ENCODE results near the gene TMEM44. TPM values are rescaled to one million over a fixed set of nuclear protein-coding genes. Genes with fewer than 3 reads are reported as not detected.

The TMEM44 gene
- total RNA-seq, 4 donors from 2014 or later: 3.0 to 5.4 (median 3.1) TPM

DNA sequence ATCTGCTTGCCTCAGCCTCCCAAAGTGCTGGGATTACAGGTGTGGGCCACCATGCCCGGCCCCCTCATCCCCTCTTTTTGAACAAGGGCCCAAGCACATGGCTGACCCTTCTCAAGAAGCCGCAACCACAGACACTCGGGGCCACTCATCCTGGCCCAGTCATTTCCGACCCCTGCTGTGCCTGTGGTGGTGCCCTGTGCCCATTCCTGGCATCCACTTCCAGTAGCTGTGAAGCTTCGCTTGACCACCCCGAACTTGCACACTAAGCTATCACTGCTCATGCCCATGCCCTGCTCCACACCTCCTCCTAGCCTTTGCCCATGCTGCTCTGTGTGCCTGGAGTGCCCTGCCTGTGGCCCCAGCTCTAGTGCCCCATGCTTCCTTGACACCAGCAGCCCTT is 8.3 kb downstream of the TMEM44 start:
- DNase-seq (no peak), ATAC-seq (no peak)
- Histone ChIP-seq H3K9me3 (no peaks in the 10 kb centered on the region), H3K27me3 (no peaks in the 10 kb centered on the region), H3K4me3 (no peak overlapping the region), H3K36me3 (no peaks in the 10 kb centered on the region), H3K27ac (no peak overlapping the region), H3K4me1 (no peaks in the 10 kb centered on the region)
- intact Hi-C loops (cut with DNase I; ENCODE audit: low total_unique reads): no loop called here
- TF ChIP-seq, protein P1, sequence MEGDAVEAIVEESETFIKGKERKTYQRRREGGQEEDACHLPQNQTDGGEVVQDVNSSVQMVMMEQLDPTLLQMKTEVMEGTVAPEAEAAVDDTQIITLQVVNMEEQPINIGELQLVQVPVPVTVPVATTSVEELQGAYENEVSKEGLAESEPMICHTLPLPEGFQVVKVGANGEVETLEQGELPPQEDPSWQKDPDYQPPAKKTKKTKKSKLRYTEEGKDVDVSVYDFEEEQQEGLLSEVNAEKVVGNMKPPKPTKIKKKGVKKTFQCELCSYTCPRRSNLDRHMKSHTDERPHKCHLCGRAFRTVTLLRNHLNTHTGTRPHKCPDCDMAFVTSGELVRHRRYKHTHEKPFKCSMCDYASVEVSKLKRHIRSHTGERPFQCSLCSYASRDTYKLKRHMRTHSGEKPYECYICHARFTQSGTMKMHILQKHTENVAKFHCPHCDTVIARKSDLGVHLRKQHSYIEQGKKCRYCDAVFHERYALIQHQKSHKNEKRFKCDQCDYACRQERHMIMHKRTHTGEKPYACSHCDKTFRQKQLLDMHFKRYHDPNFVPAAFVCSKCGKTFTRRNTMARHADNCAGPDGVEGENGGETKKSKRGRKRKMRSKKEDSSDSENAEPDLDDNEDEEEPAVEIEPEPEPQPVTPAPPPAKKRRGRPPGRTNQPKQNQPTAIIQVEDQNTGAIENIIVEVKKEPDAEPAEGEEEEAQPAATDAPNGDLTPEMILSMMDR (IDR thresholded peaks at IDR 0.05 in 4 of 5, conservative IDR thresholded peaks at IDR 0.05 in 1 of 5): no peak
- TF ChIP-seq POLR2A (IDR thresholded peaks at IDR 0.05): no peak
- in situ Hi-C loops (cut with MboI; ENCODE audit: low sequenced_read_pairs in 4 of 4): no loop called here

GRCh38 chr3:194623449-194624290 is 9.5 kb downstream of the TMEM44 start:
- no peaks in the 10 kb centered on the region for H3K36me3 ChIP-seq
- H3K27me3 ChIP-seq: no peaks in the 10 kb centered on the region
- DNase-seq (no peak), ATAC-seq (no peak)
- no peak overlapping the region for H3K27ac ChIP-seq
- intact Hi-C loops (cut with DNase I; ENCODE audit: low total_unique reads): no loop called here
- H3K9me3 ChIP-seq: no peaks in the 10 kb centered on the region
- H3K4me1 ChIP-seq: no peaks in the 10 kb centered on the region
- no peak for TF ChIP-seq POLR2A (IDR thresholded peaks at IDR 0.05)
- TF ChIP-seq, protein P1 (IDR thresholded peaks at IDR 0.05 in 4 of 5, conservative IDR thresholded peaks at IDR 0.05 in 1 of 5): no peak
- H3K4me3 ChIP-seq: no peak overlapping the region
- in situ Hi-C loops (cut with MboI; ENCODE audit: low sequenced_read_pairs in 4 of 4): no loop called here

DNA sequence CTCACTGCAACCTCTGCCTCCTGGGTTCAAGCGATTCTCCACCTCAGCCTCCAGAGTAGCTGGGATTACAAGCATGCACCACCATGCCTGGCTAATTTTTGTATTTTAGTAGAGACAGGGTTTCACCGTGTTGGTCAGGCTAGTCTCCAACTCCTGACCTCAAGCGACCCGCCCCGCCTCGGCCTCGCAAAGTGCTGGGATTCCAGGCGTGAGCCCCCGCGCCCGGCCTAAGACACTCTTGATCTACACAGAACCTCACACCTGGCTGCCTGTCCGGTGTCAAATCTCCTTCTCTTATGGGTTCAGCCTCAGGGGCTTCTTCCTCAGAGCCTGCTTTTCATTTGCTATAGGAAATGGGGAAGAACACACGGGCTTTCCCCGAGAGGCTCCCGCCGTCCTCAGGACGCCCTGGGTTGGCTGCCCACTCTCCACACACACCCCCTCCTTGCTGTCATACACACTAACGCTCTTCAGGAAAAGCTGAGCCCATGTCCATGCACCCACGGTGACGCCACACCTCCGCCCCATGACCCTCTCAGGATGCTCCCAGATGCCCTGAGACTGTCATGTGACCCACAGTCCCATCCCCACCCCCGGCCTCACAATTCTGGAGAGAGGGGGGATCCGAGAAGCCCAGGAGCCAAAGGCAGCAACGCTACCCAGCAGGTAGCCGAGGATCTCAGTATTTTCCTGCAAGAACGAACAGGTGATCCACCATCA is 10.4 kb downstream of the TMEM44 start:
- no peak overlapping the region for H3K4me3 ChIP-seq
- intact Hi-C loops (cut with DNase I; ENCODE audit: low total_unique reads): no loop called here
- in situ Hi-C loops (cut with MboI; ENCODE audit: low sequenced_read_pairs in 4 of 4): no loop called here
- H3K36me3 ChIP-seq: no peaks in the 10 kb centered on the region
- ATAC-seq (no peak), DNase-seq (no peak)
- H3K9me3 ChIP-seq: no peaks in the 10 kb centered on the region
- no peak overlapping the region for H3K27ac ChIP-seq
- TF ChIP-seq, protein P1 (IDR thresholded peaks at IDR 0.05 in 4 of 5, conservative IDR thresholded peaks at IDR 0.05 in 1 of 5): no peak
- TF ChIP-seq POLR2A (IDR thresholded peaks at IDR 0.05): no peak
- H3K27me3 ChIP-seq: no peaks in the 10 kb centered on the region
- no peaks in the 10 kb centered on the region for H3K4me1 ChIP-seq

GRCh38 chr3:194621947-194622346 is 11.3 kb downstream of the TMEM44 start:
- Histone ChIP-seq H3K36me3 (no peaks in the 10 kb centered on the region), H3K4me3 (no peak overlapping the region), H3K27me3 (no peaks in the 10 kb centered on the region), H3K4me1 (no peaks in the 10 kb centered on the region), H3K9me3 (no peaks in the 10 kb centered on the region), H3K27ac (no peak overlapping the region)
- in situ Hi-C loops (cut with MboI; ENCODE audit: low sequenced_read_pairs in 4 of 4) (no loop called here), intact Hi-C loops (cut with DNase I; ENCODE audit: low total_unique reads) (no loop called here)
- no peak for TF ChIP-seq POLR2A (IDR thresholded peaks at IDR 0.05)
- TF ChIP-seq, protein P1 (IDR thresholded peaks at IDR 0.05 in 4 of 5, conservative IDR thresholded peaks at IDR 0.05 in 1 of 5): no peak
- ATAC-seq (no peak), DNase-seq (no peak)
